Measurements from ENCODE around the gene GALM. TPM values are rescaled to one million over a fixed set of nuclear protein-coding genes. Genes with fewer than 3 reads are reported as not detected.

GALM gene
- total and polyA plus RNA-seq, 2 of the 13 experiments (the other 11 are each of a cell fraction or from before 2014, with no cell fraction given), result 65.5 to 90.0 TPM

DNA sequence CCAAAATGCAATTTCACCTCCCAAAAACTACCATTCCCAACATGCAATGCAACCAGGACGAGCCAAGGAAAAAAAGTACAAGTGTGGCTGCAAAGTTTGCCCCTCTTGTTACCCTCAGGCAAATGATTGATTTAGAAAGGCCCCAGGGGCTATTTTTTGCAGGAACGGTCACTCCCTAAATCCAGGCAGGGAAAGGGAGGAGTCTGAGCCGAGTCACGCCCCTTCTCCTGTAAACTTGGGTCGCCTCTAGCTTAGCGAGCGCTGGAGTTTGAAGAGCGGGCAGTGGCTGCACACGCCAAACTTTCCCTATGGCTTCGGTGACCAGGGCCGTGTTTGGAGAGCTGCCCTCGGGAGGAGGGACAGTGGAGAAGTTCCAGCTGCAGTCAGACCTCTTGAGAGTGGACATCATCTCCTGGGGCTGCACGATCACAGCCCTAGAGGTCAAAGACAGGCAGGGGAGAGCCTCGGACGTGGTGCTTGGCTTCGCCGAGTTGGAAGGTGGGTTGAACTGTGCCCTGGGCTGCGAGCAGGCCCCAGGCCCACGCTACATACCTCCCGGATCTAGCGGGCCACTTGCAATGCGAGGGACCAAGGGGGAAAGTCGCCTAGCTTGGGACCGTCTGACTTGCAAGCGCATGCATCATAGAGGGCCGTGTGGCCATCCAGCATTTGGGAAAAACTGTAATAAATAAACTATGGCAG lies at the start of gene GALM (continued):
- TF ChIP-seq ZNF407 (CRISPR knock-in tag; IDR thresholded peaks at IDR 0.05; ENCODE audit: not compliant biosample characterization), result peak; percentile 92
- no peak for TF ChIP-seq PTBP1 (IDR thresholded peaks at IDR 0.05; ENCODE audit: low read depth, low read length, poor library complexity, severe bottlenecking)
- TF ChIP-seq HMG20A (CRISPR knock-in tag; IDR thresholded peaks at IDR 0.05; ENCODE audit: borderline replicate concordance), result no peak; the same call in none of the 2 replicates
- no peak for TF ChIP-seq ZNF607 (CRISPR knock-in tag; IDR thresholded peaks at IDR 0.05; ENCODE audit: borderline replicate concordance)
- TF ChIP-seq HNRNPH1 (optimal IDR thresholded peaks at IDR 0.05; ENCODE audit: low read depth, low read length), result no peak
- TF ChIP-seq HNRNPLL (IDR thresholded peaks at IDR 0.05; ENCODE audit: low read depth, low read length, poor library complexity, severe bottlenecking), result no peak
- TF ChIP-seq SOX6 (IDR thresholded peaks at IDR 0.05), result no peak
- peak; percentile 63 for TF ChIP-seq SOX6 (CRISPR knock-in tag; IDR thresholded peaks at IDR 0.05)
- no peak for TF ChIP-seq ZNF256 (CRISPR knock-in tag; conservative IDR thresholded peaks at IDR 0.05)
- TF ChIP-seq, protein P1, sequence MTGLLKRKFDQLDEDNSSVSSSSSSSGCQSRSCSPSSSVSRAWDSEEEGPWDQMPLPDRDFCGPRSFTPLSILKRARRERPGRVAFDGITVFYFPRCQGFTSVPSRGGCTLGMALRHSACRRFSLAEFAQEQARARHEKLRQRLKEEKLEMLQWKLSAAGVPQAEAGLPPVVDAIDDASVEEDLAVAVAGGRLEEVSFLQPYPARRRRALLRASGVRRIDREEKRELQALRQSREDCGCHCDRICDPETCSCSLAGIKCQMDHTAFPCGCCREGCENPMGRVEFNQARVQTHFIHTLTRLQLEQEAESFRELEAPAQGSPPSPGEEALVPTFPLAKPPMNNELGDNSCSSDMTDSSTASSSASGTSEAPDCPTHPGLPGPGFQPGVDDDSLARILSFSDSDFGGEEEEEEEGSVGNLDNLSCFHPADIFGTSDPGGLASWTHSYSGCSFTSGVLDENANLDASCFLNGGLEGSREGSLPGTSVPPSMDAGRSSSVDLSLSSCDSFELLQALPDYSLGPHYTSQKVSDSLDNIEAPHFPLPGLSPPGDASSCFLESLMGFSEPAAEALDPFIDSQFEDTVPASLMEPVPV (CRISPR knock-in tag; IDR thresholded peaks at IDR 0.05), result no peak; the same call in 1 of the 2 replicates
- peak; percentile 81 for TF ChIP-seq ARNTL (CRISPR knock-in tag; IDR thresholded peaks at IDR 0.05)
- peak; percentile 69 for TF ChIP-seq FOXJ3 (CRISPR knock-in tag; IDR thresholded peaks at IDR 0.05; ENCODE audit: borderline replicate concordance)
- peak; percentile 76; the same call in 1 of the 2 replicates for TF ChIP-seq ZNF430 (CRISPR knock-in tag; IDR thresholded peaks at IDR 0.05)
- TF ChIP-seq, protein P2, sequence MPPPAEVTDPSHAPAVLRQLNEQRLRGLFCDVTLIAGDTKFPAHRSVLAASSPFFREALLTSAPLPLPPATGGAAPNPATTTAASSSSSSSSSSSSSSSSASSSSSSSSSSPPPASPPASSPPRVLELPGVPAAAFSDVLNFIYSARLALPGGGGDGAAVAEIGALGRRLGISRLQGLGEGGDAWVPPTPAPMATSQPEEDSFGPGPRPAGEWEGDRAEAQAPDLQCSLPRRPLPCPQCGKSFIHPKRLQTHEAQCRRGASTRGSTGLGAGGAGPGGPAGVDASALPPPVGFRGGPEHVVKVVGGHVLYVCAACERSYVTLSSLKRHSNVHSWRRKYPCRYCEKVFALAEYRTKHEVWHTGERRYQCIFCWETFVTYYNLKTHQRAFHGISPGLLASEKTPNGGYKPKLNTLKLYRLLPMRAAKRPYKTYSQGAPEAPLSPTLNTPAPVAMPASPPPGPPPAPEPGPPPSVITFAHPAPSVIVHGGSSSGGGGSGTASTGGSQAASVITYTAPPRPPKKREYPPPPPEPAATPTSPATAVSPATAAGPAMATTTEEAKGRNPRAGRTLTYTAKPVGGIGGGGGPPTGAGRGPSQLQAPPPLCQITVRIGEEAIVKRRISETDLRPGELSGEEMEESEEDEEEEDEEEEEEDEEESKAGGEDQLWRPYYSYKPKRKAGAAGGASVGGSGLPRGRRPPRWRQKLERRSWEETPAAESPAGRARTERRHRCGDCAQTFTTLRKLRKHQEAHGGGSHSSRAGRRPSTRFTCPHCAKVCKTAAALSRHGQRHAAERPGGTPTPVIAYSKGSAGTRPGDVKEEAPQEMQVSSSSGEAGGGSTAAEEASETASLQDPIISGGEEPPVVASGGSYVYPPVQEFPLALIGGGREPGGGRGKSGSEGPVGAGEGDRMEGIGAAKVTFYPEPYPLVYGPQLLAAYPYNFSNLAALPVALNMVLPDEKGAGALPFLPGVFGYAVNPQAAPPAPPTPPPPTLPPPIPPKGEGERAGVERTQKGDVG (CRISPR knock-in tag; IDR thresholded peaks at IDR 0.05; ENCODE audit: borderline replicate concordance), result peak; percentile 75; the same call in 1 of the 2 replicates

Data from HepG2 (cell line).